Measurements from ENCODE around the gene SFSWAP.
"Not testable (repeated sequence)": the region's sequence is repeated elsewhere in the genome, so short reads cannot be mapped to it uniquely, and the experiment has no call there.

- TF ChIP-seq POLR2A (IDR thresholded peaks at IDR 0.05); CTCF (IDR thresholded peaks at IDR 0.05); POLR2AphosphoS5 (IDR thresholded peaks at IDR 0.05); EP300 (IDR thresholded peaks at IDR 0.05; ENCODE audit: low read depth): not testable (repeated sequence)
Observed at GRCh38 chr12:131661170-131661985, 49.5 kb upstream of the SFSWAP start.

Measured in transverse colon (tissue), 4 donors.